ENCODE results near the gene MMP13. TPM values are rescaled to one million over a fixed set of nuclear protein-coding genes. Genes with fewer than 3 reads are reported as not detected.

Gene MMP13
- total and polyA plus RNA-seq, 9 of the 15 experiments (the other 6 are each of a cell fraction or from before 2014, with no cell fraction given): not detected

- WGBS (ENCODE audit: insufficient coverage, low coverage, missing lambda C conversion rate): 0% methylated on average over 4 of the region's 4 CpGs
- H3K79me2 ChIP-seq (ENCODE audit: control insufficient read depth, insufficient read depth, low read length): no peaks in the 10 kb centered on the region
- H3K4me1 ChIP-seq (replicated peaks in 1 of 2; ENCODE audit: control insufficient read depth in 2 of 2, insufficient read depth in 2 of 2, low read length in 2 of 2): no peaks in the 10 kb centered on the region
- no peaks in the 10 kb centered on the region for H3K9me1 ChIP-seq (ENCODE audit: control insufficient read depth, insufficient read depth, low read length)
- no TSS peak for BruUV-seq (replicated peaks)
- TF ChIP-seq, protein P1, sequence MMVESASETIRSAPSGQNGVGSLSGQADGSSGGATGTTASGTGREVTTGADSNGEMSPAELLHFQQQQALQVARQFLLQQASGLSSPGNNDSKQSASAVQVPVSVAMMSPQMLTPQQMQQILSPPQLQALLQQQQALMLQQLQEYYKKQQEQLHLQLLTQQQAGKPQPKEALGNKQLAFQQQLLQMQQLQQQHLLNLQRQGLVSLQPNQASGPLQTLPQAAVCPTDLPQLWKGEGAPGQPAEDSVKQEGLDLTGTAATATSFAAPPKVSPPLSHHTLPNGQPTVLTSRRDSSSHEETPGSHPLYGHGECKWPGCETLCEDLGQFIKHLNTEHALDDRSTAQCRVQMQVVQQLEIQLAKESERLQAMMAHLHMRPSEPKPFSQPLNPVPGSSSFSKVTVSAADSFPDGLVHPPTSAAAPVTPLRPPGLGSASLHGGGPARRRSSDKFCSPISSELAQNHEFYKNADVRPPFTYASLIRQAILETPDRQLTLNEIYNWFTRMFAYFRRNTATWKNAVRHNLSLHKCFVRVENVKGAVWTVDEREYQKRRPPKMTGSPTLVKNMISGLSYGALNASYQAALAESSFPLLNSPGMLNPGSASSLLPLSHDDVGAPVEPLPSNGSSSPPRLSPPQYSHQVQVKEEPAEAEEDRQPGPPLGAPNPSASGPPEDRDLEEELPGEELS (CRISPR knock-in tag; IDR thresholded peaks at IDR 0.05; ENCODE audit: borderline replicate concordance): no peak
- TF ChIP-seq NR3C1 (CRISPR knock-in tag; IDR thresholded peaks at IDR 0.05): no peak
- no peak for TF ChIP-seq ZNF133 (CRISPR knock-in tag; IDR thresholded peaks at IDR 0.05)
- TF ChIP-seq, protein P2, sequence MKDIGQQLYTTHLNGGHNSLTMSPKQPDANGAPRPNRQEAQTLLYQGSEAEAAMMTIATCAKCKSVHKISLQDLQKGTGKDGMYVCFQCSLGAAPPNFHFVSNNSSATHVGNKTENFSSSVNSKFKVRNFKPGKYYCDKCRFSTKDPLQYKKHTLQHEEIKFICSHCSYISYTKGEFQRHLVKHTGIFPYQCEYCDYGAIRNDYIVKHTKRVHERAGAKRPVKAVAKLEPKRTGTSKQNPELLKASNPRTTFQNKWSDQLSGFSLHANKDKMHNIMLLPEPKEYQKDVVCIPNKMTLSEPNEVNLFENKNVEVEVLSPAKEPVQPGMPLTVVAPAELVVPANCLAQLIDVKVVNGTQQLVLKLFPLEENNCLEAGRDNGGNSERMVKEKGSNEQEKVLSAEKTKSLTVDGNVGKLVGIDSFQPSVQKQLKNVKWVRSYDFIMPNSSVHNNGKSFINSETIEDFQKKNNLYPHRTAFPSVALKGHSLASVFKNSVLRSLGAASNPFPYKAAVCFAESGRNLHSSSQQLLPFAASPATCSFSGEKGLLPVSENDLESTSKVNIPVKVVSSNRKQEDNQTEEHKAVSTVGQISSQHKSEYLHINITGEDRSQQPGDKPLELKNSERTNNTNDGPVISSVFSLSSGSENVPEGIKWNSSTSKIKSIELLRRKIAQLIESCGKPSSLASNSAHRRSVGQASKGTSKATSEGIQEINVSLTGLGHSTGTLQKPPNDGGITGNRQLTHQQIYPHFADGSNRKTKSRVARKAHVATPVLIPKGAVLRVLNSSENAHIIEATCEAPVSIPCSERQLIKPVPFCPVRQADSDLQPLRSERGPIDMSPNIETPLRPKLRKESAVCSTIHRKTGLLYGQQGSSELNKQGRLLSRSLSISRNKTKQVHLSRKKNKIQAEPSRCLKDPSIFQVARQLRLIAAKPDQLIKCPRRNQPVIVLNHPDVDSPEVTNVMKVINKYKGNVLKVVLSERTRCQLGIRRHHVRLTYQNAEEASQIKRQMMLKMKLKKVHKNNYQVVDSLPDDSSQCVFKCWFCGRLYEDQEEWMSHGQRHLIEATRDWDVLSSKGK (CRISPR knock-in tag; IDR thresholded peaks at IDR 0.05): no peak
- TF ChIP-seq, protein P3, sequence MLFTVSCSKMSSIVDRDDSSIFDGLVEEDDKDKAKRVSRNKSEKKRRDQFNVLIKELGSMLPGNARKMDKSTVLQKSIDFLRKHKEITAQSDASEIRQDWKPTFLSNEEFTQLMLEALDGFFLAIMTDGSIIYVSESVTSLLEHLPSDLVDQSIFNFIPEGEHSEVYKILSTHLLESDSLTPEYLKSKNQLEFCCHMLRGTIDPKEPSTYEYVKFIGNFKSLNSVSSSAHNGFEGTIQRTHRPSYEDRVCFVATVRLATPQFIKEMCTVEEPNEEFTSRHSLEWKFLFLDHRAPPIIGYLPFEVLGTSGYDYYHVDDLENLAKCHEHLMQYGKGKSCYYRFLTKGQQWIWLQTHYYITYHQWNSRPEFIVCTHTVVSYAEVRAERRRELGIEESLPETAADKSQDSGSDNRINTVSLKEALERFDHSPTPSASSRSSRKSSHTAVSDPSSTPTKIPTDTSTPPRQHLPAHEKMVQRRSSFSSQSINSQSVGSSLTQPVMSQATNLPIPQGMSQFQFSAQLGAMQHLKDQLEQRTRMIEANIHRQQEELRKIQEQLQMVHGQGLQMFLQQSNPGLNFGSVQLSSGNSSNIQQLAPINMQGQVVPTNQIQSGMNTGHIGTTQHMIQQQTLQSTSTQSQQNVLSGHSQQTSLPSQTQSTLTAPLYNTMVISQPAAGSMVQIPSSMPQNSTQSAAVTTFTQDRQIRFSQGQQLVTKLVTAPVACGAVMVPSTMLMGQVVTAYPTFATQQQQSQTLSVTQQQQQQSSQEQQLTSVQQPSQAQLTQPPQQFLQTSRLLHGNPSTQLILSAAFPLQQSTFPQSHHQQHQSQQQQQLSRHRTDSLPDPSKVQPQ (CRISPR knock-in tag; IDR thresholded peaks at IDR 0.05; ENCODE audit: borderline replicate concordance): no peak
- no peak for TF ChIP-seq FOXA3 (CRISPR knock-in tag; conservative IDR thresholded peaks at IDR 0.05 in 1 of 2, IDR thresholded peaks at IDR 0.05 in 1 of 2)
- TF ChIP-seq KHSRP (IDR thresholded peaks at IDR 0.05): no peak
- no peak for TF ChIP-seq RBFOX2 (IDR thresholded peaks at IDR 0.05; ENCODE audit: low read depth, low read length)
- no peak for TF ChIP-seq POLR3G (IDR thresholded peaks at IDR 0.05; ENCODE audit: extremely low read depth, insufficient read length, insufficient replicate concordance)
- TF ChIP-seq, protein P4, sequence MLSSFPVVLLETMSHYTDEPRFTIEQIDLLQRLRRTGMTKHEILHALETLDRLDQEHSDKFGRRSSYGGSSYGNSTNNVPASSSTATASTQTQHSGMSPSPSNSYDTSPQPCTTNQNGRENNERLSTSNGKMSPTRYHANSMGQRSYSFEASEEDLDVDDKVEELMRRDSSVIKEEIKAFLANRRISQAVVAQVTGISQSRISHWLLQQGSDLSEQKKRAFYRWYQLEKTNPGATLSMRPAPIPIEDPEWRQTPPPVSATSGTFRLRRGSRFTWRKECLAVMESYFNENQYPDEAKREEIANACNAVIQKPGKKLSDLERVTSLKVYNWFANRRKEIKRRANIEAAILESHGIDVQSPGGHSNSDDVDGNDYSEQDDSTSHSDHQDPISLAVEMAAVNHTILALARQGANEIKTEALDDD (IDR thresholded peaks at IDR 0.05): no peak
- TF ChIP-seq ARID2 (IDR thresholded peaks at IDR 0.05): no peak
- TF ChIP-seq SAFB2 (IDR thresholded peaks at IDR 0.05; ENCODE audit: borderline replicate concordance, low read depth, low read length, severe bottlenecking): no peak
- no peak for TF ChIP-seq TRIM28 (IDR thresholded peaks at IDR 0.05)
- no peak for TF ChIP-seq STAG1 (CRISPR knock-in tag; IDR thresholded peaks at IDR 0.05; ENCODE audit: borderline replicate concordance)
- H3K9me3 ChIP-seq (replicated peaks; ENCODE audit: control insufficient read depth, insufficient read depth, low read depth, low read length): no peaks in the 10 kb centered on the region
- ChIA-PET CTCF (ENCODE audit: low intra/inter-chr PET ratio) (no interaction called here), POLR2A (interaction anchor here (0.6 kb wide), 1 partner anchor 273 kb away, joined by 3 read pairs; no protein-coding TSS in a partner anchor)
- ATAC-seq (no peak), DNase-seq (ENCODE audit: extremely low read depth in 1 of 4, low spot score in 3 of 4) (no peak), FAIRE-seq (no peak)
- no peaks in the 10 kb centered on the region for H3K36me3 ChIP-seq (ENCODE audit: control insufficient read depth, insufficient read depth, low read length)
- H3K4me2 ChIP-seq (ENCODE audit: insufficient read depth, low read length): no peak overlapping the region
- H3K9ac ChIP-seq (ENCODE audit: insufficient read depth in 1 of 2, low read depth in 2 of 2, low read length in 2 of 2): no peak overlapping the region
- H3K4me3 ChIP-seq: no peak overlapping the region
- intact Hi-C loops (cut with micrococcal nuclease) (no loop called here), in situ Hi-C loops (cut with MboI) (no loop called here)
- no peak overlapping the region for H2AFZ ChIP-seq (ENCODE audit: low read depth, low read length)
- no peaks in the 10 kb centered on the region for H3K27me3 ChIP-seq (ENCODE audit: control insufficient read depth in 2 of 2, insufficient read depth in 2 of 2, low read length in 2 of 2)
- H3K27ac ChIP-seq (ENCODE audit: extremely low read depth, low read depth, low read length): no peak overlapping the region
- no peaks in the 10 kb centered on the region for H4K20me1 ChIP-seq (replicated peaks; ENCODE audit: control insufficient read depth, insufficient read depth, low read length)
These were observed 27.3 kb downstream of the MMP13 start for GRCh38 chr11:102928247-102928646.

Measured in K562 (cell line).